HG02970 (cell line): ENCODE measurements around the gene LBHD1.
A peak's percentile ranks its signal among the peaks of the same experiment; 100 is the strongest.
"Not testable (repeated sequence)": the region's sequence is repeated elsewhere in the genome, so short reads cannot be mapped to it uniquely, and the experiment has no call there.

ENCODE experiments used
- ATAC-seq: cut with Tn5 transposase; IDR thresholded peaks from one replicate; pipeline ENCODE4 v1.9.1; 2021; ENCODE audit warnings: mild to moderate bottlenecking, moderate library complexity, moderate number of reproducible peaks; ENCODE audit not compliant: unreplicated experiment, low FRiP score

LBHD1 gene

GRCh38 chr11:62671608-62672389 is at the start of gene LBHD1, which contains the start of gene UQCC3:
TSS of gene LBHD1 (minus strand) at chr11:62672267. CDS start at chr11:62670031, 2,236 bp downstream.
TSS of gene UQCC3 (plus strand) at chr11:62671673. CDS start at chr11:62671746, 73 bp downstream.
- no peak for ATAC-seq

- no peak for ATAC-seq
Observed at GRCh38 chr11:62719302-62719978, 47.4 kb upstream of the LBHD1 start.

- no peak for ATAC-seq
Observed at GRCh38 chr11:62716816-62717215, 44.7 kb upstream of the LBHD1 start.

GRCh38 chr11:62716206-62716605 is 44.1 kb upstream of the LBHD1 start:
- ATAC-seq, result no peak

GRCh38 chr11:62715150-62716130 is 43.4 kb upstream of the LBHD1 start:
- no peak for ATAC-seq

GRCh38 chr11:62713343-62713742 is 41.3 kb upstream of the LBHD1 start:
- ATAC-seq, result no peak

- ATAC-seq, result no peak
Observed at GRCh38 chr11:62712861-62713260, 40.8 kb upstream of the LBHD1 start.

- ATAC-seq, result no peak
Observed at GRCh38 chr11:62712276-62712812, 40.3 kb upstream of the LBHD1 start.

GRCh38 chr11:62710001-62710345 is 37.9 kb upstream of the LBHD1 start:
- ATAC-seq, result no peak

GRCh38 chr11:62709247-62710000 is 37.4 kb upstream of the LBHD1 start:
- peak; percentile 74 for ATAC-seq

- no peak for ATAC-seq
Observed at GRCh38 chr11:62708793-62709192, 36.7 kb upstream of the LBHD1 start.

GRCh38 chr11:62708392-62708791 is 36.3 kb upstream of the LBHD1 start:
- ATAC-seq, result no peak

- ATAC-seq, result no peak
Observed at GRCh38 chr11:62707277-62707861, 35.3 kb upstream of the LBHD1 start, which contains the start of the genes BSCL2 and GNG3. TSS of gene BSCL2 (minus strand) at chr11:62707424. CDS start at chr11:62707195, 229 bp downstream. TSS of gene GNG3 (plus strand) at chr11:62707676. CDS start at chr11:62708296, 620 bp downstream.

- no peak for ATAC-seq
Observed at GRCh38 chr11:62706850-62707247, 34.8 kb upstream of the LBHD1 start.

GRCh38 chr11:62705880-62706849 is 34.1 kb upstream of the LBHD1 start:
- ATAC-seq, result peak; percentile 59

GRCh38 chr11:62705413-62705812 is 33.3 kb upstream of the LBHD1 start:
- no peak for ATAC-seq

GRCh38 chr11:62703921-62704320 is 31.9 kb upstream of the LBHD1 start:
- not testable (repeated sequence) for ATAC-seq

GRCh38 chr11:62702246-62702645 is 30.2 kb upstream of the LBHD1 start:
- ATAC-seq, result no peak
